ENCODE data around the gene SHISAL2A.

- TF ChIP-seq CTCF (IDR thresholded peaks at IDR 0.05 in 2 of 3, conservative IDR thresholded peaks at IDR 0.05 in 1 of 3; ENCODE audit: control insufficient read depth in 2 of 3, extremely low read depth in 1 of 3, insufficient read depth in 1 of 3, low read depth in 3 of 3, low read length in 3 of 3): no peak
- no peak for TF ChIP-seq TCF12 (IDR thresholded peaks at IDR 0.05; ENCODE audit: low read depth, low read length)
- no peak for TF ChIP-seq CEBPB (IDR thresholded peaks at IDR 0.05; ENCODE audit: borderline replicate concordance in 1 of 2, low read depth in 2 of 2, low read length in 2 of 2)
- TF ChIP-seq TBL1XR1 (IDR thresholded peaks at IDR 0.05; ENCODE audit: low read depth, low read length): no peak; the same call in 1 of the 2 replicates
Measured at GRCh38 chr1:52602856-52603600, 29.9 kb upstream of the SHISAL2A start.
